GM20431 (cell line): Measurements from ENCODE around the gene ST13.
"Not testable (repeated sequence)": the region's sequence is repeated elsewhere in the genome, so short reads cannot be mapped to it uniquely, and the experiment has no call there.

Experiments used
- in situ Hi-C: fragments of 300-500 bp; cut with MseI, MboI; formaldehyde crosslinking; loops from one replicate; pipeline ENCODE4 v1.15.0; 2020; ENCODE audit warnings: low sequenced_read_pairs; ENCODE audit not compliant: unreplicated experiment

ST13 gene

DNA sequence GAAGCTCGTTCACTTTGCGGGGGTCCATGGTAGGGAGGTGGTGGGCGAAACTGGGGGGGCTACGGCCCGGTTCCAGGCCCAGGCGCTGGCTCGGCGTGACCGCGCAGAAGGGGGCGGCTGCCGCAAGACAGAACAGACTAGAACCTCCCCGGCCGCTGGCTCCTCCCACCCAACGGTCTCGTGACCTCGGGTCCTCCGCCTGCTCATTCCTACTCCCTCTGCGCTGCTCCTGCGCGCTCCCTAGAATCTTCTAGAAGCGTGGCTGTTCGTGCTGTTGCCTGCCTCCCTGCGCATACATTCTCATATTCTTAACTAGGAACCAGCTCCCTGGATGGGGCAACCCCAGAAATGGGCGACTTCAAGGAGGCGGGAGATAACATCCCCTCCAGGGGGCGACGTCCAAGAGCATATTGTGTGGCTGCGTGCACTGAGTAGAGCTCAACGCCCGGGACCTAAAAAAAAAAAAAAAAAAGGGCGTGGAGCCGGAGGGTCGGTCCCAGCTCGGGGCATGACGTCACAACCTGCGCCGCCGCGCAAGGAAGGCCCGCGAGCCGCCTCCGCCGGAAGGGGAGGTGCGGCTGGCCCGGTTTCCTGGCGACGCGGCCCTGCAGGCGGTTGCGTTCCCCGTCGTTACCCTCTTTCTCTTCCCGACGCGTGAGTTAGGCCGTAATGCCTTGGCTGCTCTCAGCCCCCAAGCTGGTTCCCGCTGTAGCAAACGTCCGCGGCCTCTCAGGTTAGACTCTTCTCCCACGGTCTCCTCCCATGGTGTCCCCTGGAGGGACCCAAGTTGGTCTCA lies at the start of gene ST13, which contains the start of gene XPNPEP3:
Gene ST13, minus strand, starts transcription at position 127 of the 796 bp plus-strand sequence. Its CDS starts 99 bp downstream, at position 28.
Gene XPNPEP3, plus strand, starts transcription at position 636 of the 796 bp plus-strand sequence. Its CDS starts 34 bp downstream, at position 670.
- in situ Hi-C loops = no loop called here

DNA sequence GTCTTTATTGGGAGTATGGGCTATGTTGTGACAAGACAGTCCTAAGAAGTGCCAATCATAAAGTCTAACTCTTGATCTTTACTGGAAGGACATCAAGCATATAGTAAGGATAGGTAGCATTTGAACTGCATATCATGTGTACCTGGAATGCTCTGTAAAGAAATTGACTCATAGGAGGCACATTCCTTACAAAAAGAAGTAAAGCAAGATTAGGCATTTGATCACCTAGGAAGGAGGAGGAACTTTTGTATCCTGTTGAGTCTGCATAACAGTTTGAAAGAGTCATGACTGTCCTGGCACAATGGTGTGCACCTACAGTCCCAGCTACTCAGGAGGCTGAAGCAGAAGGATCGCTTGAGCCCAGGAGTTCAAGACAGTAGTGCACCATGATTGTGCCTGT lies 47.7 kb upstream of the ST13 start:
- in situ Hi-C loops = no loop called here

DNA sequence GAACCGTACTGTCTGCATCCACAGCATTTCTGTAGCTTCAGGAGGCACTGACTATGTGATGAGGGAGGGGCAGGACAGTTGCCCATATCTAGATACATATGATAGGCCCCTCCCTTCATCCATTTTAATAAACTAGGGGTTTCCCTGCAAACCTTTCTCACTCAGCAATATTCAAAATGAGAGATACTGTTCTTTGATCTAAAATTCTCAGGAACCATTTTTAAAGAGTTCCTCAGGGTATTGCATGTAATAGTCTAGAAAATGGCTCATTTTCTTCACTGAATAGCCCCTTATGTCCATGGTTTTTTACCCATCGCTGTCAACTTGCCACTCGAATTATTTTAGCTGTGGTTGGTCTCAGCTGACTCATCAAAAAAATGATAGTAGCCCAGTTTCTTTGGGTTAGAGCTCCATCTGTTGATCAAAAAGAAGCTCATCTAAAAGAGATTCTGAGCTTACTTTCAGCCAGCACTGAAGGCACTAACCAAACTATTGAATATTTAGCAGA lies 42.5 kb upstream of the ST13 start:
- in situ Hi-C loops = no loop called here

DNA sequence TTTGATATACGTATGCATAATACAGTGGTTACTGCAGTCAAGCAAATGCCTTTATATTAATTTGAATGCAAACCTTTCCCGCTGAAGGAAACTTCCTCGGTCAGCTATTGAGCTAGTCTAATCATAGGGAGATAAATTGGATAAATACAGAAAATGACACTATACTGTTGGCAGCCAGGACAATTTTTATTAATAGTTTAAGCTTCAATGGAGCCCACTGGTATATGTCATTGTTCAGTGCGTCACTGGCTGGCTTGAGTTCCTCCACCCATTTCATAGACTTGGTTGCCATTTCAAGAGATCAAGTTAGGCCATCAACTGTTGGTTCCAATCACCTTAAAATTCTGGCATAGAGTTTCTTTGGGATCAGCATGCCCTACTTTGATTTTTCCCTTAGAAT lies 38.0 kb upstream of the ST13 start:
- in situ Hi-C loops = no loop called here

DNA sequence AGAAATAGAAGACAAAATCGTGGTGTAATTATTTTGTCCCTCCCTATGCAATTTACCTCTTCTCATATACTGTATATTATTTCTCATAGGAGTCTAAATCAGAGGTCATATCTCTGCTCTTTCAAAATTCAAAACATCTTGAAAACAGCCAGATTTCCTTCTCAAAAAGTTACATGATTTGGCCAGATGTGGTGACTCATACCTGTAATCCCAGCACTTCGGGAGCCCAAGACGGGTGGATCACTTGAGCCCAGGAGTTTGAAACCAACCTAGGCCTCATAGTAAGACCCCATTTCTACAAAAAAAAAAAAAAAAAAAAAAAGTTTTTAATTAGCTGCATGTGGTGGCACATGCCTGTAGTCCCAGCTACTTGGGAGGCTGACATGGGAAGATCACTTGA lies 34.4 kb upstream of the ST13 start:
- in situ Hi-C loops = no loop called here

DNA sequence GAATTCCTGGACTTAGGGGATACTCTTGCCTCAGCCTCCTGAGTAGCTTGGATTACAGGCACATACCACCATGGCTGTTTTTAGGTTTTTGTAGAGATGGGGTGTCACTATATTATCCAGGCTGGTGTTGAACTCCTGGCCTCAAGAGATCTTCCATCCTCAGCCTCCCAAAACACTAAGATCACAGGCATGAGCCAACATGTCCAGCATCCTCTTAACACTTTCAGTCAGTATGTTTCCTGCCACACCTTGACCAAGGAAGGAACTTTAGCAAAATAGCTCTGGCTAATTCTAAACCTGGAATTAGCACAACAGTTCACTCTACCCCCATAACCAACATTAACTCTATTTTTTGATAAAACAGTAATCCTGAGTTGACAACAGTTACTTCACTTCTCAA lies 32.7 kb upstream of the ST13 start:
- in situ Hi-C loops = no loop called here

DNA sequence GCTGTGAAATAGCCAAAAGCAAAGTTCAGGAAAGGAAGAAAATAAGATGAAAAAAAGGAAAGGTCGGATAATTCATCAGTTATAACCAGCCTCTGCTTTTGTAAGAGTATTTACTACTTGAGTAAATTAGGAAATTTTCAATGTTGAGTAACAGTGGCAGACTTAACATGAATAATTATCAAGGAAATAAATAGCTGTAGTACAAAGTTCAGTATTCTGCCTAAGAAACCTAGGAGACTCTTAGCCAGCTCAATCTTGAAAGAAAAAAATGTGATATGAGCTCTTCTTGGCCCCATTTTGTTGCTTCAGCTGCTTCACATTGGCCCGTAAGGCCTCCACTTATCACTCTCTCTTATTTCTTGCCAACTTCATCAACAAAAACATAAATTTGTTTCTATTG lies 22.5 kb upstream of the ST13 start:
- in situ Hi-C loops = no loop called here

DNA sequence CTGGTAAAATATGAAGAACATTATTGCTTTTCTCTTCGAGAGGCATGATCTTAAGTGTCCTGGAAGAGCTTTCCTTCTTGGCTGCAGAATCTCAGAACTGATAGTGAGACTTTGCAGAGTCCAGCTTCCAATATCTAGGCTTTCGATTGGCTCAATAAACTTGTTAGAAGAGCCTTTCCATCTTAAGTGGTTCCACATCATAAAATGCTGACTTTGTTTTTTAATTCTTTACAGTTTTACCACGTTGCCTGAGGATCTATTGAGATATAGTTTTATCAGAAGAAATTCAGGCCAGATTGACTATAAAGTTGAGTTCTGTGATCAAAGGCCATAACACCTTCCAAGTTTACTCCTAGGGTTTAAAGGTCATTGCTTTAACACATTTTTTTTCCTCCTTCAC lies 21.0 kb upstream of the ST13 start:
- in situ Hi-C loops = no loop called here

DNA sequence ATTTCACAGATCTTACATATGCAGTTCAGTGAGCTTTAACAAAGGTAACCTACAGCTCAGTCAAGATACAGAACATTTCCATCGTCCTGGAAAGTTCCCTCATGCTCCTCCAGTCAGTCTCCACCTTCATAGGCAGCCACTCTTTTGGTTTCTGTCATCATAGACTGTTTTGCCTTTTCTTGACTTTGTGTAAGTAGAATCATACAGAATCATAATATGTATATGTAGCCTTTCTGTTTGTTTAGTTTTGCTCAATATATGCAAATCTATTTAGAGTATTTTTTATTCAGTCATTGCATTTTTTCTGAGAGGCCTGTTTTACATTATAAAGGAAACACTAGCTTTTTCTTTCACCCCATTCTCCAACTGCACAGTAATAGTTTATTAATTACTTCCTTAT lies 20.5 kb upstream of the ST13 start:
- in situ Hi-C loops = no loop called here

DNA sequence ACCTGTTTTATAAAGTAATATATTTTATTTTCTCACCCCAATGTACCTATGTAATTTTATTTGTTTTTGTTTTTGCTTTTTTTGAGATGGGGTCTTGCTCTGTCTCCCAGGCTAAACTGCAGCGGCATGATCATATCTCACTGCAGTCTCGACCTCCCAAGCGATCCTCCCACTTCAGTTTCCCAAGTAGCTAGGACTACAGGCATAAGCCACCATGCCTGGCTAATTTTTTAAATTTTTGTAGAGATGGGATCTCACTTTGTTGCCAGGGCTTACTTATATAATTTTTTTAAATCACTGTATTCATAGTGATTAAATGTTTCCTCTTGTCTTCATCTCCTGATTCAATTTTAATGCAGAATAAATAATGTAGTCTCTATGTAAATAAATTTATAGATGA lies 18.7 kb upstream of the ST13 start:
- in situ Hi-C loops = no loop called here

DNA sequence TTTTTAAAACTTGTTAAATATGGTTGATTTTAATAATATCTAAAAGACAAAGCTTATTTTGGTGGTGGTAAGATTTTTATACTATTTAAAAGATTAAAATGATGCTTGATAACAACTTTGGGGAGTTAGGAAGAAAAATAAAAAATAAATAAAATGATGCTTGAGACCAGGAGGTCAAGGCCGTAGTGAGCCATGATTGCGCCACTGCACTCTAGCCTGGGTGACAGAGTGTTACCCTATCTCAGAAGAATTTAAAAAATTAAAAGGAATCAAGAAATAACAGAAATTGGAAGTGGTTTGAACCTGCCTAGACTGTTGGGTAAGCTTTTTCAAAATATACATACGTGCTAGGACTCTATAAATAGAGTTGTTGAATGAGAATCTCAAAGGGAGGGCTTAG lies 17.6 kb upstream of the ST13 start:
- in situ Hi-C loops = no loop called here

DNA sequence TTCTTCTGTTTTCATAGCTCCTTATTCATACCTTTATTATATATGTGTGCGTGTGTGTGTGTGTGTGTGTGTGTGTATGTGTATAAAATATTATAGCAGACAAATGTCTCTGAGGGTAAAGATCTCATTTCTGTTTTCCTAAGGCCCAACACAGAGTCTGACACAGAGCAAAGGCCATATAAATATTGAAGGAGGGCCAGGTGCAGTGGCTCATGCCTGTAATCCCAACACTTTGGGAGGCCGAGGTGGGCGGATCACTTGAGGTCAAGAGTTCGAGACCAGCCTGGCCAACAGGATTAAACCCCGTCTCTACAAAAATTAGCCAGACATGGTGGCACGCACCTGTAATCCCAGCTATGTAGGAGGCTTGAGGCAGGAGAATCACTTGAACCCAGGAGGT lies 11.9 kb upstream of the ST13 start:
- in situ Hi-C loops = not testable (repeated sequence)

DNA sequence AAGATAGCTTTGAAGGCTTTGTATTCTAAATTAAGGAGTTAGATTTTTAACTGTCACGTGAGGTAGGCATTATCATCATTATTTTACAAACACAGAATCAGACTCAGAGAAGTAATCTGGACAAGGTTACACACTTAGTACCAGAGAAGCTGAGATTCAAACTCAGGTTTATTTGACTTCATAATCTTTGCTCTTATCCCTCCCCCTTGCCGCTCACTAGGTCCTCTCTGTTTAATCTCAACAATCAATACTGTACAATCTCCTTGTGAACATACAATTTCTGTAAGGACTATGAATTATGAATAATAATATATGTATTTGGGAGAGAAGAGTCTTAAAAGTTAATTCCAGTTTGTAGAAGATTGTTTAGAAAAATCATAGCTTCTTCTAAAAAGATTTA lies 10.7 kb upstream of the ST13 start:
- in situ Hi-C loops = no loop called here

DNA sequence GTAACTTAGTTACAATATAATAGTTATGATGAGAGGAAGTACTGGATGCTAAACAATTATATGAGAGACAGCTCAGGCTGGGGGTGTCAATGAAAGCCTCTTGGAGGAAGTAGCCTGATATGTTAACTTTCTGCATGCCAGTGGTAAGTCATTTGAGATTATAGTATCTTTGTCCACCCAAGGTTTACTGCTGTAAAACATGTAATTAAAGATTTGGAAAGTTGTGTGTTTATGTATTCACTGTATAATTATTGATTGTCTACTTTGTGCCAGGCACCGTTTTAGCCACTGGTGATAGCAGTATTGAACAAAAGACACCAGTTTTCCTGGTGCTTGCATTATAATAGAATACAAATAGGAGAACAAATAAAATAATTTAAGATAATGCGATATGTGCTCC lies 6.1 kb upstream of the ST13 start:
- in situ Hi-C loops = no loop called here

DNA sequence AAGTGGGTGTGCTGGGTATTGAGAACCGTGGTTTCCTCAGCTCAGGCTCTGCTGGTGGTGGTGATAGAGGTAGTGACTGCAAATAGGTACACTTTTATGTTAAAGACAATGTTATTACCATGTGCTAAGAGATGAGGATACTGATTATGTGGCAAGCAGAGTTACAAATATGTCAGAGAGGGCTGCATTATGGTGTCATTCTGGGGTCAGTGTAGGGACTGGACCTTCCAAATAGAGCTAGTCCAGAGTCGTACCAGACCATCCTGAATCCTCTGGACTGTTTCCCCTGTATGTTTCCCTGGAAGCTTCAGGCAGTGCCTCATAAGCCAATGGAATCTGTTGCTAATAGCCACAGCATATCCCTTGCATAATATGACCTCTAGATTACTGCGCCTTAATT lies 5.6 kb upstream of the ST13 start, which contains the start of gene DNAJB7:
Gene DNAJB7, minus strand, starts transcription at position 101 of the 400 bp plus-strand sequence. CDS start 119 bp downstream, outside the sequence.
- in situ Hi-C loops = no loop called here

DNA sequence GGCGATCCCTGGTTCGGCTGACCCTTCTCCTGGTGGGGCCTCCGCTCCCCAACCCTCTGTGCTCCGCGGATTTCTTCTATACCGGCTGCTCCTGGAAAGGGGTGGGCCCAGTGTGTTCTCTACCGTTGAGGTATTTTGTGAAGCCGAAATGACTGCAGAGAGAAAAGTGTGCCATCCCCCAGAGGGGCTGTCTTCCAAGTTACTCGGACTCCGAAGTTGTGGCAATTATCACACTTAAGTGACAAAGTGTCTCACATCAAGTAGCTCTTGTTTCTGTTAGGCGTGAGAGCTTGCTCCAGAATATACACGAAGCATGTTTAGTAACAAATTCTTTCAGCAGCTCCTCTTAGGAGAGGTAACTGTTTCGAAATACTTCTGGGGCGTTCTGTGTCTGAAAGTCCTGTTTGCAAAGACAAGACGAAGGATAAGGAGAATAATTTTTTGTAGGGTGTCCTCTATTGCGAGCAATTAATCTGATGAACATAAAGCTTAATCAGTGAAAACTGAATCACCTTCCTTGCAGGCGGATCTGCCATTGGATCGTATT lies 943 bp upstream of the ST13 start:
- in situ Hi-C loops = no loop called here

DNA sequence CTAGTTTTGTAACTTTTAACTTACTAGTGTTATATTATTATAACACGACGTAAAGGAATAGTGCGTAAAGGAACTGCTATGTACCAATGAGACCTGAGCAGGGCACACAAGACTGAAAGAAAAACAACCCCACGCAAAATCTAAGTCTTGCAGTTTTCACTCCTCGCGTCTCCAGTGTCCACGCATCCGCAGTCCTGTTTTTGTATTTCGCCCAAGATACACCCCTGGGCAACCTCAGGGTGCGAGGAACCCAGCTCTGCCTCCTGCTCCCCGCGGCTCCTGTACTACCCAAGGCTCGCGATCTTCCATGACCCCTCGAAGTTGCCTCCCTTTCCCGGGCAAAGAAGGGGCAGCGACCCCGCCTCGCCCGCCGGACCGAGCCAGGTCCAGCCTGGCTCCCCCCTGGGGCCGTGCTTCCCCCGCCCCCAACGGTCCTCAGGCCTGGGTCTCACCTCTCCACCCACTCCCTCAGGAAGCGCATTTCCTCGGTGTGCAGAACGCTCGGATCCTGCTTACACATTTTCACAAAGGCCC lies 393 bp downstream of the ST13 start:
- in situ Hi-C loops = no loop called here

DNA sequence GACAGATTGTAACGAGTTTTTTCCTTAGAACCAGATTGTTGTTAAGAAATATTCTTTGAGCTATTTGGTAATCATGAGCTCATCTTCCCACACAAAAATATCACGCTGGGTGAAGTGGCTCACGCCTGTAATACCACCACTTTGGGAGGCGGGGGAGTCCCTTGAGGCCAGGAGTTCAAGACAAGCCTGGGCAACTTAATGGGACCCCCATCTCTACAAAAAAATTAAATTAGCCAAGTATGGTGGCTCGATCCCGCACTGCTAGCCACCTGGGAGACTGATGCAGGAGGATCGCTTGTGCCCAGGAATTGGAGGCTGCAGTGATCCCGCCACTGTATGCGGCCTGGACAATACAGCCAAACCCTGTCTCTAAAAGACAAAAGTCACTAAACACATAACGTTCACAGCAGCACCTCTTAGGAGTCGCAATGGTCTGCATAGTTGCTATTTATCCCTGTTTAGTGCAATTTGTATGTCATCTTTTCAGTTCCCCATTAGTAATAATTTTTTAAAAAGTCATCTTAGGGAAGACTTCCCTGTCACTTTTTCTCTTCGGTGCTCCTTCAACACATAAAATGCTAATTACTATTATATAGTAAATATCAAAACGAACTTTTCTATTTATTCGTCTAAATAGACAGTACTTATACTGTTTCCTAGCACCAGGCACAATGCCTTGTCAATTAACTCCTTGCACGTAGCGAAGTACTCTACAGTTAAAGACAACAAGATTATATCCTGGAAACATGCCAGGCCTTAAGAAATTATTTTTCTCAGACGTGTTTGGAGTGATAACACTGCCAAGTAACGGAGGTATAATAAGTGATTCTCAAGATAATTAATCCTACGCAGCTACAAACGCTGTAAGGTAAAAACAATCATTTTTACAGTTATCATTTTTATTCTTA lies 1.1 kb downstream of the ST13 start:
- in situ Hi-C loops = no loop called here

DNA sequence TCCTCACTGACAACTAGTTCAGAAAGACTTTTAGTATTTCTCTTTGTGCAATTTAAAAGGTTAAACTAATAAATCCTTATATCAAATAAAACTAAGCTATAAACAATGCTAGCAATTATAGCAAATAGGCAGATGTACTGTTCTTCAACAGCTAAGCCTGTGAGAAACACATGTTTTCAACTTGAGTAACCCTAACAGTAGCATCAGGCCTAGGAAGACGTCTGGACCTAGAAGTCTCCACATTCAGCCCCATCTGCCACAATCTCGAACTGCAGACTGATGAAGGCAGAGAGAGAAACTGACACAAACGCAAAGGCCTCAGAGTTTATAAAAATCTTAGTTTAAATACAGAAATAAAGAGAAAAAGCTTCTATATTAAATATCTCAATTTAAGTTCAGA lies 2.5 kb downstream of the ST13 start:
- in situ Hi-C loops = no loop called here

DNA sequence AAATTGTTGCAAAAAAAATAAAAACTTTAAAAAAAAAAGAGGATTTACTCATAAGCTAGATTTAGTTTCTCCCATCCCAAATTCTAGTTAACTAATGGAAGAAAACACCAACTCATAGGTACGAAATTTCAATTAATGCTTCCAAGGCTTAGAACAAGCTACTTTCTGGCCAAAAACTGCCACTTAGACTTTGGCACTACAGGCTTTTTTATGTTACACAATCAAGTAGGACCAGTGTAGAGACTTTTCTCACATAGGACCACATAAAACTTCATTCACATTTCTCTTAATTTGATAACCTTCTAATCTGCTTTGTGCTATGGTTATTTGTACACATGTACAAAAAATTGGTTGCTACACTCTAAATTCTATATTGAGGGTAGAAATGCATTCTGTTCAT lies 3.1 kb downstream of the ST13 start:
- in situ Hi-C loops = no loop called here
